HepG2 (cell line): ENCODE data around the gene HS3ST5. TPM values are rescaled to one million over a fixed set of nuclear protein-coding genes. Genes with fewer than 3 reads are reported as not detected.

ENCODE experiments used
- ATAC-seq: fragments of 200-7000 bp; cut with Tn5 transposase; 3 replicates; pipeline ENCODE4 v1.9.1; 2020; ENCODE audit warnings: mild to moderate bottlenecking, moderate library complexity
- BruUV-seq: library from RNA; stranded (reverse); fragments of 400-500 nt; replicated peaks from 2 replicates; lab custom pipeline; 2021; lab: Mats Ljungman, UMichigan
- CTCF ChIA-PET: fragments of 300-600 bp; formaldehyde crosslinking; extraction: SDS; loops from one replicate; lab custom pipeline; 2021; ENCODE audit warnings: low total read pairs, inconsistent platforms, low intra/inter-chr PET ratio; lab: Yijun Ruan, JAX
- POLR2A ChIA-PET: fragments of 350-600 bp; sonication (Branson Sonifier 250); formaldehyde crosslinking; loops from one replicate; lab custom pipeline; 2020; ENCODE audit warnings: antibody characterized with exemption, inconsistent platforms; lab: Yijun Ruan, JAX
- DNase-seq: peaks from one replicate; pipeline ENCODE4 v3.0.0-alpha.2; 2015; ENCODE audit warnings: low spot score
- FAIRE-seq: peaks from 3 replicates; lab custom pipeline; 2011; peaks lifted over from hg19 to GRCh38; lab: Jason Lieb, UNC
- H2AFZ ChIP-seq: one replicate; pipeline ENCODE4 v1.6.1; 2011; ENCODE audit warnings: low read length, inconsistent platforms
- H3K27ac ChIP-seq: fragments of 300-600 bp; 3 replicates; pipeline ENCODE4 v1.8.0; 2011; ENCODE audit warnings: mixed run types, mild to moderate bottlenecking, mixed read lengths, low read length, inconsistent platforms; ENCODE audit not compliant: insufficient read depth; ENCODE audit errors: extremely low read length
- H3K27me3 ChIP-seq, 2 experiments: fragments of 200-600 bp in 1 of 2; 2 replicates in 1 of 2; 3 replicates in 1 of 2; pipeline versions ENCODE4 v1.6.0 to v1.8.0; 2011; ENCODE audit warnings: low read length in 2 of 2, mild to moderate bottlenecking in 2 of 2, moderate library complexity in 2 of 2, inconsistent platforms in 1 of 2; ENCODE audit not compliant: insufficient read depth in 2 of 2, control insufficient read depth in 1 of 2
- H3K36me3 ChIP-seq, 2 experiments: fragments of 200-600 bp in 1 of 2; replicated peaks in 1 of 2; 2 replicates in 1 of 2; 3 replicates in 1 of 2; pipeline versions ENCODE4 v1.5.1 to v1.8.0; 2011; ENCODE audit warnings: low read length in 2 of 2, inconsistent platforms in 1 of 2; ENCODE audit not compliant: insufficient read depth in 2 of 2, control insufficient read depth in 1 of 2
- H3K4me1 ChIP-seq: 2 replicates; pipeline ENCODE4 v1.5.1; 2012; ENCODE audit warnings: low read length, inconsistent platforms; ENCODE audit not compliant: insufficient read depth
- H3K4me2 ChIP-seq: 2 replicates; pipeline ENCODE4 v1.6.0; 2011; ENCODE audit warnings: low read depth, low read length, inconsistent platforms
- H3K4me3 ChIP-seq, 3 experiments: fragments of 200-600 bp in 1 of 3; sonication (generic), shearing (Covaris generic) in 1 of 3; replicated peaks in 1 of 3; 2 replicates each; pipeline ENCODE4 v1.5.1; 2011 to 2016; ENCODE audit warnings: low read length in 3 of 3, inconsistent platforms in 2 of 3, low read depth in 2 of 3, mild to moderate bottlenecking in 2 of 3, control low read depth in 1 of 3, mixed read lengths in 1 of 3; ENCODE audit not compliant: insufficient read depth in 1 of 3
- H3K79me2 ChIP-seq: one replicate; pipeline ENCODE4 v1.6.1; 2011; ENCODE audit warnings: low read length, inconsistent platforms; ENCODE audit not compliant: insufficient read depth
- H3K9ac ChIP-seq: 2 replicates; pipeline ENCODE4 v1.6.0; 2011; ENCODE audit warnings: mild to moderate bottlenecking, low read depth, low read length, inconsistent platforms; ENCODE audit not compliant: insufficient read depth
- H3K9me3 ChIP-seq: 2 replicates; pipeline ENCODE4 v1.5.1; 2012; ENCODE audit warnings: mild to moderate bottlenecking, low read length
- H4K20me1 ChIP-seq: 2 replicates; pipeline ENCODE4 v1.6.0; 2011; ENCODE audit warnings: inconsistent platforms, mild to moderate bottlenecking, low read length, moderate library complexity; ENCODE audit not compliant: insufficient read depth
- AFF4 ChIP-seq: sonication (generic); formaldehyde crosslinking; IDR thresholded peaks from 2 replicates; pipeline ENCODE4 v1.4.0; 2020; ENCODE audit warnings: missing genetic modification reagents
- ARID5B ChIP-seq: IDR thresholded peaks from 2 replicates; pipeline ENCODE4 v1.4.0; 2020; ENCODE audit warnings: mild to moderate bottlenecking, missing genetic modification reagents
- CBX1 ChIP-seq: IDR thresholded peaks from one replicate; pipeline ENCODE4 v1.6.1; 2016; ENCODE audit warnings: antibody characterized with exemption, low read depth
- GTF2F1 ChIP-seq: fragments of 150-350 bp; IDR thresholded peaks from 2 replicates; pipeline ENCODE4 v1.6.1; 2014; ENCODE audit warnings: low read length
- HNF4A ChIP-seq: sonication (generic); formaldehyde crosslinking; IDR thresholded peaks from 2 replicates; pipeline ENCODE4 v1.4.0; 2020; ENCODE audit warnings: missing genetic modification reagents
- PCBP2 ChIP-seq: fragments of 200-400 bp; formaldehyde crosslinking; optimal IDR thresholded peaks from 2 replicates; pipeline ENCODE3; 2018; ENCODE audit warnings: low read length, low read depth; ENCODE audit not compliant: poor library complexity, severe bottlenecking
- RAD51 ChIP-seq: fragments of 450-650 bp; IDR thresholded peaks from 2 replicates; pipeline ENCODE4 v1.6.1; 2016; ENCODE audit warnings: borderline replicate concordance
- RBAK ChIP-seq: sonication (generic); formaldehyde crosslinking; IDR thresholded peaks from 2 replicates; pipeline ENCODE4 v1.5.1; 2020; ENCODE audit warnings: mild to moderate bottlenecking, missing genetic modification reagents
- SALL1 ChIP-seq: sonication (generic); formaldehyde crosslinking; IDR thresholded peaks from 2 replicates; pipeline ENCODE4 v1.8.0; 2022; ENCODE audit warnings: mild to moderate bottlenecking, missing genetic modification reagents
- TFAP4 ChIP-seq: sonication (generic); IDR thresholded peaks from 2 replicates; pipeline ENCODE4 v1.6.1; 2016; ENCODE audit warnings: low read depth, borderline replicate concordance
- WIZ ChIP-seq: sonication (generic); formaldehyde crosslinking; IDR thresholded peaks from 2 replicates; pipeline ENCODE4 v1.5.1; 2020; ENCODE audit warnings: mild to moderate bottlenecking, missing genetic modification reagents
- ZBTB21 ChIP-seq: sonication (generic); formaldehyde crosslinking; IDR thresholded peaks from 2 replicates; pipeline ENCODE4 v1.4.0; 2020; ENCODE audit warnings: missing genetic modification reagents
- ZKSCAN1 ChIP-seq: fragments of 150-350 bp; IDR thresholded peaks from 2 replicates; pipeline ENCODE4 v1.6.1; 2014; ENCODE audit warnings: low read length
- ZNF564 ChIP-seq: sonication (generic); formaldehyde crosslinking; IDR thresholded peaks from 2 replicates; pipeline ENCODE4 v1.8.1; 2023; ENCODE audit warnings: mild to moderate bottlenecking, missing genetic modification reagents
- ZNF652 ChIP-seq: IDR thresholded peaks from 2 replicates; pipeline ENCODE4 v1.6.1; 2016; ENCODE audit warnings: low read depth, borderline replicate concordance
- ZNF878 ChIP-seq: sonication (generic); formaldehyde crosslinking; IDR thresholded peaks from 2 replicates; pipeline ENCODE4 v1.8.1; 2023; ENCODE audit warnings: mild to moderate bottlenecking, missing genetic modification reagents, moderate library complexity
- WGBS: methylation state at CpG from one replicate; pipeline ENCODE4 v1.1.6; 2017; ENCODE audit warnings: low lambda C conversion rate; 5-methylcytosine and 5-hydroxymethylcytosine counted together
- in situ Hi-C: cut with HindIII; loops from 2 replicates; pipeline ENCODE4 v1.10.0; 2017; ENCODE audit warnings: low pct_unique_long_range_greater_than_20kb; ENCODE audit not compliant: extremely low pct_ligation_motif_present
- intact Hi-C: fragments of 100-400 bp; cut with micrococcal nuclease; formaldehyde crosslinking; loops from one replicate; pipeline ENCODE4 v1.10.0; 2022; ENCODE audit not compliant: unreplicated experiment
- polyA plus RNA-seq, 8 experiments: library from polyadenylated mRNA; depleted of rRNA in 3 of 8; stranded (reverse) in 7 of 8; unstranded in 1 of 8; fragments of >200 nt; fragmentation: Illumina TruSeq in 4 of 8; extraction: Trizol in 4 of 8; gene quantifications; 2 replicates each; pipeline versions ENCODE4 v1.2.1 to v1.2.3, GENCODE V29; 2011 to 2016; ENCODE audit warnings: low read depth in 4 of 8, missing spikeins in 1 of 8, mixed read lengths in 1 of 8; ENCODE audit not compliant: insufficient read depth in 1 of 8
- total RNA-seq, 5 experiments: library from RNA; depleted of rRNA; stranded (reverse); fragments of >200 nt; fragmentation: Illumina TruSeq; extraction: Trizol; gene quantifications; 2 replicates each; pipeline ENCODE4 v1.2.3, GENCODE V29; 2016; ENCODE audit warnings: low read depth in 1 of 5
- TF ChIP-seq, protein P1 (sequence below): sonication (generic); formaldehyde crosslinking; IDR thresholded peaks from 2 replicates; pipeline ENCODE4 v1.4.0; 2020; ENCODE audit warnings: missing genetic modification reagents

Gene HS3ST5
- total and polyA plus RNA-seq, 2 of the 13 experiments (the other 11 are each of a cell fraction or from before 2014, with no cell fraction given), result 1.1 to 1.6 TPM

- Histone ChIP-seq H3K79me2 (no peaks in the 10 kb centered on the region), H3K4me1 (peaks cover 32% of the 10 kb centered on the region), H2AFZ (no peak overlapping the region), H3K9ac (no peak overlapping the region), H3K4me2 (peak overlapping the region; percentile 23; the same call in 1 of the 2 replicates), H4K20me1 (no peaks in the 10 kb centered on the region), H3K27me3 (no peaks in the 10 kb centered on the region), H3K27ac (no peak overlapping the region), H3K36me3 (no peaks in the 10 kb centered on the region), H3K9me3 (no peaks in the 10 kb centered on the region), H3K4me3 (no peak overlapping the region)
- intact Hi-C loops (no loop called here), in situ Hi-C loops (no loop called here)
- peak; percentile 54 for ATAC-seq
- DNase-seq, result peak; percentile 39
- WGBS, result 6% methylated on average over 6 of the region's 6 CpGs
- no TSS peak for BruUV-seq
- POLR2A ChIA-PET, result no interaction called here
- CTCF ChIA-PET, result no interaction called here
- FAIRE-seq, result no peak
- TF ChIP-seq HNF4A, result peak; percentile 72
- TF ChIP-seq TFAP4, result peak; percentile 77
- no peak for TF ChIP-seq AFF4 (CRISPR knock-in tag)
- TF ChIP-seq ZNF878, result no peak
- TF ChIP-seq ZNF652, result peak; percentile 53; the same call in 1 of the 2 replicates
- TF ChIP-seq CBX1, result no peak
- TF ChIP-seq WIZ (CRISPR knock-in tag), result no peak
- no peak for TF ChIP-seq GTF2F1
- TF ChIP-seq SALL1, result peak; percentile 21; the same call in 1 of the 2 replicates
- TF ChIP-seq RAD51, result no peak
- TF ChIP-seq PCBP2, result no peak
- TF ChIP-seq, protein P1, sequence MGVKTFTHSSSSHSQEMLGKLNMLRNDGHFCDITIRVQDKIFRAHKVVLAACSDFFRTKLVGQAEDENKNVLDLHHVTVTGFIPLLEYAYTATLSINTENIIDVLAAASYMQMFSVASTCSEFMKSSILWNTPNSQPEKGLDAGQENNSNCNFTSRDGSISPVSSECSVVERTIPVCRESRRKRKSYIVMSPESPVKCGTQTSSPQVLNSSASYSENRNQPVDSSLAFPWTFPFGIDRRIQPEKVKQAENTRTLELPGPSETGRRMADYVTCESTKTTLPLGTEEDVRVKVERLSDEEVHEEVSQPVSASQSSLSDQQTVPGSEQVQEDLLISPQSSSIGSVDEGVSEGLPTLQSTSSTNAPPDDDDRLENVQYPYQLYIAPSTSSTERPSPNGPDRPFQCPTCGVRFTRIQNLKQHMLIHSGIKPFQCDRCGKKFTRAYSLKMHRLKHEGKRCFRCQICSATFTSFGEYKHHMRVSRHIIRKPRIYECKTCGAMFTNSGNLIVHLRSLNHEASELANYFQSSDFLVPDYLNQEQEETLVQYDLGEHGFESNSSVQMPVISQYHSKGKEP (CRISPR knock-in tag), result no peak
- no peak for TF ChIP-seq ZKSCAN1
- 0 out of 2 replicates have a peak, but pooled peaks have one; percentile 32 for TF ChIP-seq ARID5B (CRISPR knock-in tag)
- no peak for TF ChIP-seq RBAK (CRISPR knock-in tag)
- TF ChIP-seq ZBTB21 (CRISPR knock-in tag), result no peak
- TF ChIP-seq ZNF564 (CRISPR knock-in tag), result no peak
These were observed 312.1 kb downstream of the HS3ST5 start for GRCh38 chr6:114030767-114031166.
